Measurements from ENCODE around the gene ABHD15.
A peak's percentile ranks its signal among the peaks of the same experiment; 100 is the strongest.
"Not testable (repeated sequence)": the region's sequence is repeated elsewhere in the genome, so short reads cannot be mapped to it uniquely, and the experiment has no call there.

ABHD15 gene

DNA sequence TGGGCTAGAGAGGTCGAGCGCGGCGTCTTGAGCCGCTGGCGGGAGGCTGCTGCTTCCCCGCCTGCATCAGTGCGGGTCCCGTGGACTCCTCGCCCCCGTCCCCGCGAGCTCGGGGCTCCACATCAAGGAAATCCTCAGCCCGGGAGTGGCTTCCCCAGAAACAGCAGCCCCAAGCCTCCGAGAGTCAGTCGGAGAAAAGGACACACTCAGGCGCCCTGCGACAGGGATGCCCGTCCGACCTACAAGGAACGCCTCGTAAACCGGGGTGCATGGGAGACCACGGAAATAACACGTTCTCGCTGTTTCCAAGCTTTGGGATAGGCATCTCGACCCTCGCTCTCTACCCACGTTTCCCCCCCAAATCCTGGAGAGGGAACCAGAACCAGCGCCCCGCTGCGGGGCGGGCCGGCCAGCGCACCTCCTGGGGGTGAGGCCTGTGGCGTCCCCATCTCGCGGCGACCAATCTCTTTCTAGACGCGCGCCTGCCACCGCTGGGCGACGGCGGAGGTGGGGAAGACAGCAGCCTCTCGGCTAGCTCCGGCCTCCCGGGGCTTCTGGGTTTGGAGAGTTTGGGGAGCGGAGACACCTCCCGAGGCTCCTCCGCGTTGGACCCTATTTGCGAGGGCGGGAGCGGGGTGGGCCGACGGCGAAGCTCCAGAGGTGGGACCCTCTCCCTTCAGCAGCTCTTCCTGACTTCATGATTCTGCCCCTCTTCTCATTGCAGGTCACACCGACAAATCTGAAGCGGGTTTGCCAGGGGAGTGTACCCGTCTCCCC is 905 bp upstream of the ABHD15 start:
- no peak for DNase-seq

DNA sequence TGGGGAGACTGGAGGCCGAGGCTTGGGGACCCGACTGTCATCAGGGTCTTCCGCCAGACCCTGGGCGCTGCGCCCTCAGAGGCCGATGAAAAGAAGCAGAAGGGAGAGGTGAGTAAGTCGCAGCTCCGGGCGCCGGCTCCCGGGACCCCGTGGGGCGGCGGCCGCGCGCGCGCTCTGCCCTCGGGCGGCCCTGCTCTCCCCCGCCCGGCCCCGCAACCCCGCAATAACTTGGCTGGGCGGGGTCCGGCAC is 392 bp upstream of the ABHD15 start:
- no peak for DNase-seq

- peak; percentile 82 for DNase-seq
Measured at GRCh38 chr17:29565643-29566472, 979 bp downstream of the ABHD15 start.

DNA sequence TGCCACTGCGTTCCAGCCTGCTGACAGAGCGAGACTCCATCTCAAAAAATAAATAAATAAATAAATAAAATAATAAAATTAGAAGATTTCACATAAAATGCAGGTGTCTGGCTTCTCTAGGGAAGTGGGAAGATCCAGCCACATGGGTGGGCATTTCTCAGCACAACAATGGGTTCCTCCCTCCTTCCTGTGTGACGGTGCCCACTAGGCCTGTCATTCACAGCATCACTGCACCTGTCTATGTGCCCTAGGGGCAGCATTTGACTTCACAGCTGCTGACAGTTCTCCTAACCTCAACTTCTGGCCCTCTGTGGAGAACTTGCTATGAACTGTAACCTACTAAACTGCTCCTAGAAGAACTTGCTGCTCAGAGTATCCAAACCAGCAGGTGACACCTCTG is 3.0 kb downstream of the ABHD15 start:
- no peak for DNase-seq

- no peak for DNase-seq
Measured at GRCh38 chr17:29562615-29563014, 4.2 kb downstream of the ABHD15 start.

GRCh38 chr17:29561554-29562517 is 5.0 kb downstream of the ABHD15 start:
- DNase-seq = no peak

DNA sequence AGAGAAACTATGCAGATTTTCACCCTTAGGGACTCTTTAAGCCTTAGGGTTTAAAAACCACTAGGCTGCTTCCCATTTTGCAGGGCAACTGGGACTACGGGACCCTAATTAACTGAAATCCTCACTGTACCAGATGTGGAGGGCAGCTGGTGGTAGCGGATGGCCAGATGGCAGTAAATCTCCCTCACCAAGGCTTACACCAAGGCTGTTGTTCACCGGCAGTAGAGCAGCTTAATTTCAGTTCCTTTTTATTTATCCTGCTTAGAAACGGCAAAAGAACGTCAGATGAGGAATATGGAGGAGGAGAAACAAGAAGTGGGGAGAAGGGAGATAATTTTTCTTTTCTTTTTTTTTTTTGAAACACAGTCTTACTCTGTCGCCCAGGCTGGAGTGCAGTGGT is 6.5 kb downstream of the ABHD15 start:
- no peak for DNase-seq

DNA sequence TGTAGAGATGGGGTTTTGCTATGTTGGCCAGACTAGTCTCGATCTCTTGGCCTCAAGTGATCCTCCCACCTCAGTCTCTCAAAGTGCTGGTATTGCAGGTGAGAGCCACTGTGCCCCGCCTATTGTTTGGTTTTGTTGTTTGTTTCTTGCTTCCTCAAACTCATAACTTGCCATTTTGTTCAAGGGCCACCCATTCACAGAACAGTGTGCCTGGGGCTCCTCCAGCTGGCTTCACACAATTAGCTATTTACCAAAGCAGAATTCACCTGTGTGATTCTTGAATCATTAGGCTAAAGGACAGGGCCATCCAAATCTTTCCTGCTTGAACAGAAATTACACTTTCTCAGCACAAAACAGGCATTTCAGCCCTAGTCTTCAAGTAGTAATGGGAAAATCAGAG is 7.2 kb downstream of the ABHD15 start:
- no peak for DNase-seq

- not testable (repeated sequence) for DNase-seq
Measured at GRCh38 chr17:29558139-29558538, 8.7 kb downstream of the ABHD15 start.

DNA sequence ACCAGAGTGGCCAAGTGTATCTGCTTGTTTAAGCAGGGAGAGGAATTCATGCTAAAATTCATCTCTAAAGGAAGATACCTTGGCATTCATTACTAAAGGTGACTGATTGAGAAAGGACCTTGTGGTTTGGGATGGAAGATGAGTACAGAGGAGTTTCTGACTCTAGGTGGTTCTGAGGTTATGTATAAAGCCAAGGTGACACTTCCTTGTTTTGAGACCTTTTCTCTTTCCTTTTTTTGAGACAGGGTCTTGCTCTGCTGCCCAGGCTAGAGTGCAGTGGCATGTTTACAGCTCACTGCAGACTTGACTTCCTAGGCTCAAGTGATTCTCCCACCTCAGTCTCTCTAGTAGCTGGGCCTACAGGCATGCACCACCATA is 9.1 kb downstream of the ABHD15 start:
- DNase-seq = no peak

GRCh38 chr17:29557085-29557738 is 9.6 kb downstream of the ABHD15 start:
- no peak for DNase-seq

- DNase-seq = no peak
Measured at GRCh38 chr17:29555840-29556239, 11.0 kb downstream of the ABHD15 start.

GRCh38 chr17:29549177-29549923 is 17.5 kb downstream of the ABHD15 start:
- no peak for DNase-seq

DNA sequence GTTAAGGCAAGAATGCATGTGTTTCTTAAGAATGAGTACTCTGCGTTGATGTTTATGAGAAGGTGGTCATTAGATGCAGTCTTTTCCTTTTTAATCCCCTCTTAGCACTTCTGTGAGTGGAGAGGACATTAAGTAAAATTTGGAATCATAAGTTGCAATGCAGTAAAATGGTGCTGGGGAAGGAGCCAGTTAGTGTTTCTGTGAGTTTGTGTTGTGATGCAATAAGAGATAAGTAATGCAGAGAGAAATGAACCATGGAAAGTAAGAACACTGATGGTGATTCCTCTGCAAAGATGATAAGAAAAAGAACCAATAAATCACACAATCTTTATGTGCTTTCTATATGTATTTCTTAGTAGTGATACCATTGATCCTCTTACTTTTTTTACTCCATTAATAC is 20.0 kb downstream of the ABHD15 start:
- no peak for DNase-seq

DNA sequence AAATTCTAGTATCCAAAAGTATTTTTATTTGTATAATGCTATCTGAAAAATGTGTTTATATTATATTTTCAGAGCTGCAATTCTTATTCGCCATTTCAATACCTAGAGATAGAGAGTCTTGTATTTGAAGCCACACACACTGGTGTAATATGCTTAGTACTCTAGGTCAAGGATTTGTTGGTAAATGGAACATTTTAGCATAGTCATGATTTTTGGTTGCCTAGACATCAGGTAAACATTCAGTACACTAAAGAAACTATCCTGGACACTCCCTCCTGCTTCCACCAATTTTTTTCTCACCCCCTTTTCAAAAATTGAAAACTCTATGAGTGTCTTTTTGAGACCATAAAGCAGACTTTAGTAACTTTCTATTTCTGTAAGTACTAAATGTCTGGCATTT is 20.8 kb downstream of the ABHD15 start:
- DNase-seq = no peak

- DNase-seq = no peak
Measured at GRCh38 chr17:29544066-29544465, 22.8 kb downstream of the ABHD15 start.

GRCh38 chr17:29533976-29534375 is 32.9 kb downstream of the ABHD15 start:
- no peak for DNase-seq

DNA sequence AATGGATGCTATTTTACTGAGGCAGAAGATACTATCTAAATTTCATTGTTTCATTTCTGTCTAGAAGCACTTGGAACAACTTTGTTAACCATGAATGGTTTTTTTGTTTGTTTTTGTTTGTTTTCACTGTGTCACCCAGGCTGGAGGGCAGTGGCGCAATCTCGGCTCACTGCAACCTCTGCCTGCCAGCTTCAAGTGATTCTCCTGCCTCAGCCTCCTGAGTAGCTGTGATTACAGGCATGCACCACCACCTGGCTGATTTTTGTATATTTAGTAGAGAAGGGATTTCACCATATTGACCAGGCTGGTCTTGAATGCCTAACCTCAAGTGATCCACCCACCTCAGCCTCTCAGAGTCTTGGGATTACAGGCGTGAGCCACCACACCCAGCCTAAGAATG is 40.5 kb downstream of the ABHD15 start:
- DNase-seq = no peak

DNA sequence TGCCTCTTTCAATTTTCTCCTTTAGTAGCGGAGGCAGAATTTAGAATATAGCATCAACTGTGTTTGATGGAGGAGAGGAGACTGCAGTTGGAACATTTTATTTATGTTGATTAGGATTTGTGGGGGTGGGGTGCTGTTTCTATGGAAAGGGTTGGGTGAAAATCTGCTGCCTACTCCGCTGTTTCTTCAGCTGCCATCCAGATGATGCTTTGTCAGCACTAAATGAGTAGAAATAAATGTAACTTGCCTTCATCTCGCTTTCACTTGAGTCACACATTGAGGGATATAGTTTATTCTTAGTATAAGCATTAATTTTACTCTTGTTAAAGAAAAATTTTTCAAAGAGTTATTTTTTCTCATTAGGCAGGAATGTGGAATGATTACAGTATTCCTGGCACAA is 42.1 kb downstream of the ABHD15 start:
- no peak for DNase-seq

DNA sequence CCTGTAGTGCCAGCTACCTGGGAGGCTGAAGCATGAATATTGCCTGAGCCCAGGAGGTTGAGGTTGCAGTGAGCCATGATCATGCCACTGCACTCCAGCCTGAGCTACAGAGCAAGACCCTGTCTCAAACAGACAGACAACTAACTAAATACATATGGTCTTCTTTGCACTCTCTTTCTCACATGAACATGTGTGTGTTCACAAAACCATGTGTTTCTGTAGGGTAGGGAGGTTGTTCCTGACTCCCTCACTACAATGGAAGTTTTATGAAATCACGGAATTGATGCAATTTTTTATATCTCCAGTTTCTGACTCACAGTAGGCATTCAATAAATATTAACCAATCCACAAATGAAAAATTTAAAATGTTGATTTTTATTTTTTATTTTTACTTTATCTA is 48.5 kb downstream of the ABHD15 start:
- no peak for DNase-seq

GRCh38 chr17:29514792-29515191 is 52.0 kb downstream of the ABHD15 start:
- DNase-seq = no peak

DNA sequence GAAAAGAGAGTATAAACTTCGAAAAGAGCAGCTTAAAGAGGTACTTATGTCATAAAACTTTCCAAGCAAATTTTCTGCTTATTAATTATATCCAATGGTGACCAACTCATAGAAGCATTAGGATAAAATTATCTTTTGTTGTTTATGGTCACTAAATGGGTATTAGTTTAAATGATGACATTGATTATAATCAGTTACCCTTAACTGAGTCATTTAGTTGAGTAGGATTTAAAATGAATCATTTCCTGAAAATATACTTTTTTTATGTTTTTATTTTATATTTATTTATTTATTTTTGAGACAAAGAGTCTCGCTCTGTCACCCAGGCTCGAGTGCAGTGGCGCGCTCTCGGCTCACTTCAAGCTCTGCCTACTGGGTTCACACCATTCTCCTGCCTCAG is 55.9 kb downstream of the ABHD15 start:
- no peak for DNase-seq

Measured in NCI-H187 treated with DMSO at 0.1 percent for 48 hours (cell line).